HG03095 (cell line): ENCODE data around the gene ZNRF2.
A peak's percentile ranks its signal among the peaks of the same experiment; 100 is the strongest.
"Not testable (repeated sequence)": the region's sequence is repeated elsewhere in the genome, so short reads cannot be mapped to it uniquely, and the experiment has no call there.

Experiments
- ATAC-seq: cut with Tn5 transposase; IDR thresholded peaks from one replicate; pipeline ENCODE4 v1.9.1; 2021; ENCODE audit warnings: moderate library complexity; ENCODE audit not compliant: unreplicated experiment

The ZNRF2 gene

GRCh38 chr7:30260246-30260768, 24.1 kb upstream of the ZNRF2 start:
- no peak for ATAC-seq

GRCh38 chr7:30263090-30263710, 21.2 kb upstream of the ZNRF2 start:
- ATAC-seq, result no peak

GRCh38 chr7:30264052-30264451, 20.3 kb upstream of the ZNRF2 start:
- ATAC-seq, result no peak

- ATAC-seq, result not testable (repeated sequence)
These were observed 19.2 kb upstream of the ZNRF2 start for GRCh38 chr7:30265189-30265588.

- no peak for ATAC-seq
These were observed 17.7 kb upstream of the ZNRF2 start for GRCh38 chr7:30266686-30267085.

GRCh38 chr7:30268586-30268985, 15.8 kb upstream of the ZNRF2 start:
- ATAC-seq, result no peak

- ATAC-seq, result no peak
These were observed 14.9 kb upstream of the ZNRF2 start for GRCh38 chr7:30269490-30269889.

- no peak for ATAC-seq
These were observed 13.5 kb upstream of the ZNRF2 start for GRCh38 chr7:30270921-30271320.

GRCh38 chr7:30272126-30272525, 12.3 kb upstream of the ZNRF2 start:
- no peak for ATAC-seq

- no peak for ATAC-seq
These were observed 10.8 kb upstream of the ZNRF2 start for GRCh38 chr7:30273552-30273951.

GRCh38 chr7:30274641-30275040, 9.8 kb upstream of the ZNRF2 start:
- no peak for ATAC-seq

GRCh38 chr7:30276203-30276900, 8.0 kb upstream of the ZNRF2 start:
- ATAC-seq, result peak; percentile 50

- ATAC-seq, result no peak
These were observed 6.0 kb upstream of the ZNRF2 start for GRCh38 chr7:30278376-30278775.

GRCh38 chr7:30278849-30279652, 5.3 kb upstream of the ZNRF2 start:
- ATAC-seq, result no peak

GRCh38 chr7:30279653-30279904, 4.8 kb upstream of the ZNRF2 start:
- no peak for ATAC-seq

- ATAC-seq, result no peak
These were observed 3.8 kb upstream of the ZNRF2 start for GRCh38 chr7:30280631-30281030.

GRCh38 chr7:30281263-30281662, 3.1 kb upstream of the ZNRF2 start:
- no peak for ATAC-seq

GRCh38 chr7:30281791-30282190, 2.6 kb upstream of the ZNRF2 start:
- ATAC-seq, result no peak

GRCh38 chr7:30282735-30283134, 1.7 kb upstream of the ZNRF2 start:
- ATAC-seq, result no peak

GRCh38 chr7:30285067-30285535, 704 bp downstream of the ZNRF2 start:
- peak; percentile 18 for ATAC-seq

GRCh38 chr7:30285536-30286284, 1.3 kb downstream of the ZNRF2 start:
- ATAC-seq, result peak; percentile 3
